Peyer's patch (tissue), 4 donors: Measurements from ENCODE around the gene BLNK.

ENCODE experiments used
- POLR2A ChIP-seq, 2 donors: fragments of 450-650 bp; IDR thresholded peaks; one replicate each; pipeline ENCODE4 v1.5.1; 2017; ENCODE audit warnings: antibody characterized with exemption in 2 of 2, mild to moderate bottlenecking in 2 of 2, moderate library complexity in 2 of 2
- TF ChIP-seq, protein P1 (sequence below), 6 experiments: fragments of 450-650 bp in 4 of 6; fragments of 200-600 bp in 2 of 6; sonication (generic) in 1 of 6; IDR thresholded peaks; one replicate each; pipeline ENCODE4 v1.5.1; 2017 to 2019; ENCODE audit warnings: antibody characterized with exemption in 6 of 6, mild to moderate bottlenecking in 3 of 6, moderate library complexity in 1 of 6

DNA sequence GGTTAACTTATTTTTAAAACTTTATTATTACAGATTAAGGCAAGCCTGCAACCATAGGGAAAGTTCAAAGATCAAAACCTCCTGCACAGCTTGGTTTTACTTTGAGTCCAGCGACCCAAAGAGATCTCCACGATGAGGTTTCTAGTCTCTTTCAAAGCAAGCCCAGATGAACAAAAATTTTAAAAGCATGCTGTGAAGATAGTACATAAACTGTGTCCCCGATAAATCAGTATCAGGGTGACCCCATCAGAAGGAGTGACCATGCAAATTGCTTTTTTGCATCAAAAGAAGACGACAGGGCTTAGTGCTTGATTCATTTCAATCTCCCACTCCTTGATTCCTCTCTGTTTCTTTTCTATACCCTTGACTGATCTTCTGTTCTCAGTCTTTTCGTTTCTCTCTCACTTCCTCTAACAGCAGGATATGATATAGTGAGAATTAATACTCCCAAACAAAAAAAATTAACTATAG lies 16.8 kb upstream of the BLNK start:
- TF ChIP-seq, protein P1, sequence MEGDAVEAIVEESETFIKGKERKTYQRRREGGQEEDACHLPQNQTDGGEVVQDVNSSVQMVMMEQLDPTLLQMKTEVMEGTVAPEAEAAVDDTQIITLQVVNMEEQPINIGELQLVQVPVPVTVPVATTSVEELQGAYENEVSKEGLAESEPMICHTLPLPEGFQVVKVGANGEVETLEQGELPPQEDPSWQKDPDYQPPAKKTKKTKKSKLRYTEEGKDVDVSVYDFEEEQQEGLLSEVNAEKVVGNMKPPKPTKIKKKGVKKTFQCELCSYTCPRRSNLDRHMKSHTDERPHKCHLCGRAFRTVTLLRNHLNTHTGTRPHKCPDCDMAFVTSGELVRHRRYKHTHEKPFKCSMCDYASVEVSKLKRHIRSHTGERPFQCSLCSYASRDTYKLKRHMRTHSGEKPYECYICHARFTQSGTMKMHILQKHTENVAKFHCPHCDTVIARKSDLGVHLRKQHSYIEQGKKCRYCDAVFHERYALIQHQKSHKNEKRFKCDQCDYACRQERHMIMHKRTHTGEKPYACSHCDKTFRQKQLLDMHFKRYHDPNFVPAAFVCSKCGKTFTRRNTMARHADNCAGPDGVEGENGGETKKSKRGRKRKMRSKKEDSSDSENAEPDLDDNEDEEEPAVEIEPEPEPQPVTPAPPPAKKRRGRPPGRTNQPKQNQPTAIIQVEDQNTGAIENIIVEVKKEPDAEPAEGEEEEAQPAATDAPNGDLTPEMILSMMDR (IDR thresholded peaks at IDR 0.05) = no peak
- TF ChIP-seq POLR2A (IDR thresholded peaks at IDR 0.05) = no peak
